Measurements from ENCODE around the gene FSIP1.

Gene FSIP1

DNA sequence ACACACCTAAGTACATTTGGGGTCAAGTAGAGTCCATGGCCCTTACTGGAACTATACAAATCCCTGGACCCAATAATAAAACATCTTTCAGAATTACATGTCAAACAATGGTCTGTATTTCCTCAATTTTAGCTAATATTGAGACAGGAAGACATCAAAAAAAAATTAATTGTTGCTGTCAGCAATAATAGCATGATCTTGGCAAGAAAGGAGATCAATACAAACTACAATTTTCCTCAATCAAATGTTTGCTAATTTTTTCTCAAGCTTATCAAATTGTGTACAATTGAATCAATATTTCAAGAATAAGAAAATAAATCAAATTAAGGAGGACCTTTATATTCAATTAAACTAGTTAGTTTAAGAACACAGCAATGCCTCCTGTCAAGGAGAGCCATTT, 62.6 kb downstream of the FSIP1 start:
- DNase-seq (ENCODE audit: low spot score), result no peak

DNA sequence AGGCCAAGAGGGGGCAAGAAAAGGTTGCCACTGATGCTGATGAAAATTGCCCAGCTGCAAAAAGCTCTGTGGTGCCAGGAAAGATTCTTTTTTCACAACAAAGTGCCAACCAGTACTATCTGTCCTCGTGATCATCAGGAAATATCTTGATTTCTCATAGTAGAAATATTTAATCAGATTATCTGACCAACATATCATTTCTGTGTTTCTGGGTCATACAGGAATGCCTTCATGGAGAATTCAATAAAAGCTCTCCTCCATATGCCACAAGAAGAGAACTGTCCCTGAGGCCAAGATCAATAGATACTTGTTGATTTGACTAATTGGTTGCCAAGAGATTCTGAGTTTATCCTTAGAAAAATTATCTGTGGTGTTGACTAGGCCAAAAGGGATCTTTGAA, 63.5 kb downstream of the FSIP1 start:
- DNase-seq (ENCODE audit: low spot score), result no peak

DNA sequence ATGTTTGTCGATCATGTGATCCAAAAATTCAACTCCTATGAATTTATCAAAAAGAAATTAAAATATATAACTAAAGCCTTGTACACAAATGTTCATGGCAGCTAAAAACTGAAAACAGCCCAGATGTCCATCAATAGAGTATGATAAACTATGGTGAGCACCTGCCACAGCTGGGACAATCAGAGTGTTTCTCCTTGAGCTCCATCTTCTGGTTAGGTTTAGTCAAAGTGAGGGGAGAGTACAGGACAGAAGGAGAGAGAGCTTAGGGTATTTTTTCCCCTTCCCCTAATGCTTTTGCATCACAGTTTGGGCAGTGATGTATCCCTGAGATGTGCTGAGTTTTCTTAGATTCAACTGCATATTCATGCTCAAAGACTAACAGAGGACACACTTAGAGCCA, 65.5 kb downstream of the FSIP1 start:
- no peak for DNase-seq (ENCODE audit: low spot score)

DNA sequence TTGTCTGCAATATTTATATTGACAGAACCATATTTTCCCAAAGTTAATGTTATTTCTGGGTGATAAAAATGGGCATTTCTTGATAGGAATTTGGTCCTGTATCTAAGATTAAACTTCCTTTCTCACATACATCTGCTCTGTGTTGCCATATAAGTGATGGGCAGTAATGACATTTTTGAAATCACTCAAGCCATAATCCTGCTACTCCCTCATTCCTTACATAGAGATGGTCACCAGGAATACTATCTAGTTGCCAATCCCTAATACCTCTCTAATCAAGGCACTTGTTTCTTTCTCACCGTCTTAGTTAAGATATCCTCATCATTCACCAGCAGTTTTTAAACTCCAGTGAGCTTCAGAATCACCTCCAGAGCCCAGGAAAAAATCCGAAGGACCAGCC, 68.4 kb downstream of the FSIP1 start:
- no peak for DNase-seq (ENCODE audit: low spot score)

DNA sequence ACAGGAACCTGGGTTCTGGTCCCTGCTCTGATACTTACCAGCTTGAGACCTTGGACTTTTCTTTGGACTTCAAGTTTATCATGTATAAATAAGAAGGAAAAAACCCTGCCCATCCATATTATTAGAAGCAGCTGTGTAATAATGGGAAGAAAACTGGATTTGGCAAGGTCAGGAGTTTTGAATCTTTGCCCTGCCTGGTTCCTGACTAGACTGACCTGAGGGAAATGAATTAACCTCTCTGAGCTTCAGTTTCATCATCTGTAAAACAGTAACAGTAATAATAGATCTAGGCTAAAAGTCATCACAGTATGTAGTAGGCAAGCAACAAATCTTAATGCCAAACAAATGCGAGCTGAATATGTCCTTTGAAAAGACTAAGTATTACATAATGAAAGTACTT, 68.8 kb downstream of the FSIP1 start:
- DNase-seq (ENCODE audit: low spot score), result no peak

DNA sequence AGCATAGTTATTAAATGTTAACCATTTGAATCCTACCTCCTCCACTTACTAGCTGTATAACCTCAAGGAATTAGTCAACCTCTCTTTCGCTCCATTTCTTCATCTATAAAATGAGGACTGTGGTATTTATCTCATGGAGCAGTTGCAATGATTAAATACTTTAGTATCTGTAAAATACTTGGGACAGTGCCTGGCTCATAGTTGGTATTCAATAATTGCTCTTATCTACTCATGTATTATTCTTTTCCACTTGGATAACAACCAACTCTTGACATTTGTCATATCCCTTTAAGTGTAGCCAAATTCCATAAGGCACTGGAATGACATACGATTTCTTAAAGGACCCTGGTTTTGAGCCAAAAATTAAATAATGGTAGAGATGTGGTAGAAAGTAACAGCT, 72.0 kb downstream of the FSIP1 start:
- no peak for DNase-seq (ENCODE audit: low spot score)

DNA sequence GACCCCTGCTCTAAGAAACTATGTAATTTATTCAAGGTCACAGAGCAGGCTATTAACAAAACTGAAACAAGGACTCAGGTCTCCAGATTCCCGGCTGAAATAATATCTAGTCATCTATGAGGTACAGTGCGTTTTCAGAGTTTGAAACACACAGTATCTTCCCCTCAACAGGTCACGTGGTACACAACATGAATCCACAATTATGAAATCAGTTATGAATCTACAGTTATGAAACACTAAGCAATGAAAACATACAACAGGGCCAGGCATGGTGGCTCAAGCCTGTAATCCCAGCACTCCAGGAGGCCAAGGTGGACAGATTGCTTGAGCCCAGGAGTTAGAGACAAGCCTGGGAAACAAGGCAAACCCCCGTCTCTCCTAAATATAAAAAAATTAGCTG, 72.7 kb downstream of the FSIP1 start:
- no peak for DNase-seq (ENCODE audit: low spot score)

DNA sequence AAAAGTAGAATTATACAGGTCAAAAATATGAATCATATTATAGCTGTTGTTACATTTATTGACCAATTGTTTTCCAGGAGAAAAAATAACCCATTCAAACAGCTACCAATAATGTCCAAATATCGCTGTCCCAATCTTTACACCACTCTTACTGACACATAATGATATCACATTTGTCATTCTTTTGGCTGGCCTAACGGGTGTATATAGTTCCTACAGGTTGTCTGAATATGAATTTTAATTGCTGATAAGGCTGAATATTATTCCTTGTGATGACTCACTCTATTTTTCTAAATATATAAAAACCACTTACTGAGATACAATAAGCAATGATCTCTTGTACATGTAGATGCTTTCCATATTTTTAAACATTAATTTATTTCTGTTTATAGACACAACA, 76.4 kb downstream of the FSIP1 start:
- no peak for DNase-seq (ENCODE audit: low spot score)

DNA sequence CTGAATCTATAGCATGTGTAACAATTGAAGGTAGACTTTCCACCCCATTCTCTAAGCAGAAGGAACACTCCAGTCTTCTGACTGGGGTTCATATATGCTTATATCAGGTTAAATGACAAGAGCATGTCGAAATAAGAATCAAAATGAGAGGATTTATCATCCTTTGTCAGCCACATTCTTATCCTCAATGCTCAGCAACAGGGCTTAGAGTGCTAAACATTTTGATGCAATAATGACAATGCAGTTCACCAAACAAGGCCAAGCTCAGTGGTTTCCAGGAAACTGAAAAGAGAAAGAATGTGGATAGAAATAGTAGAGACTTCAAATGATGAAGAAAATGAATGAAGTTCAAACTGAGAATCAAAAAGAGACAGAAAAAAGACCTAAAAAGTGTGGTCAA, 78.0 kb downstream of the FSIP1 start:
- no peak for DNase-seq (ENCODE audit: low spot score)

DNA sequence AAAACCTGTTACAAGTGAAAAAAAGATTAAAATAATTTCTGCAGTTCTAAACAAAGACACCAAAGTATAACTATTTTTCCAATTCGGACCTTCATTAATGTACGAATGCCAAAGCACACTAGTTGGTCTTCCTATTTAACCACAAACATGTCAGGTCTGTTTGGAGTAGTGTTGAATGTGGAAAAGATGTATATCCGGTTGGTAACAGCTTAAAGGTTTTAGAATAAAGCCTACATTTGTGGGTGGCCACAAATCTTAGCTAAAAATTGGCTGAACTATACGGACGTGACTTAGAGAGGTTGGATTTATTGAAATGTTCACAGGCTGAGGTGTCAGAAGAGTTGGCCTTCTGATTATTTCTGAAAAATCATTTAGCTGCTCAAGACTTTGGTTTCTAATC, 78.4 kb downstream of the FSIP1 start:
- DNase-seq (ENCODE audit: low spot score), result no peak

DNA sequence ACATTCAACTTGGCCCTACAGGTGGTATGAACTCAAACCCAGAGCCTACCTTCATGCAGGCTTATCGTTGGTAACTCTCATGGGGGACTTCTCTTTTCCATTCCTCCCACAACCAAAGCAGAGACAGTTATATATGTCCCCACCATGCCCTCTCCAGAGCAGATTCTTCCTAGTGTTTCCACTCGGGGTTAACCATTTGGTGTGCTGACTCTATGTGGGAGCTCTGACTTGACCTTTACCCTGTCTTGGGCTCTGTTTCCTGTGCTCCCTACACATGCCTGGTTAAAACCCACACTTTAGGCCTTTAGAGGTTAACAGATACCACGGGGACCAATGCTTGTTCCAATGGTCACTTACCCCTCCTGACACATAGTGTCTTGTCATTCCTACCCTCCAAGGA, 80.7 kb downstream of the FSIP1 start:
- DNase-seq (ENCODE audit: low spot score), result no peak

DNA sequence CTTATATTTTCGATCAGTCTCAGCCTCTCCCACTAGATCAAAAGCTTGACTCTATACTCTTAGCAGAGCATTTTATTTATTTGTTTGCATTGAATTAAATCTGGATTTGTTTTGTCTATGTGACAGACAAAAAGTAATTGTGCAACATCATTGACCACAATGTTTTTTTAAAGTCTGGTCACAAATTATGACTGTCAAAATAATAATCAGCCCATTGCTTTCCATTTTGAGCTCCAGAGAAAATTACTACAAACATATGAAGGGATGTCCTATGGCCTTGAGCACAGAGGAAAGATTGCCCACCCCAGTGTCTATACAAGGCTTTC, 82.3 kb downstream of the FSIP1 start:
- DNase-seq (ENCODE audit: low spot score), result no peak

DNA sequence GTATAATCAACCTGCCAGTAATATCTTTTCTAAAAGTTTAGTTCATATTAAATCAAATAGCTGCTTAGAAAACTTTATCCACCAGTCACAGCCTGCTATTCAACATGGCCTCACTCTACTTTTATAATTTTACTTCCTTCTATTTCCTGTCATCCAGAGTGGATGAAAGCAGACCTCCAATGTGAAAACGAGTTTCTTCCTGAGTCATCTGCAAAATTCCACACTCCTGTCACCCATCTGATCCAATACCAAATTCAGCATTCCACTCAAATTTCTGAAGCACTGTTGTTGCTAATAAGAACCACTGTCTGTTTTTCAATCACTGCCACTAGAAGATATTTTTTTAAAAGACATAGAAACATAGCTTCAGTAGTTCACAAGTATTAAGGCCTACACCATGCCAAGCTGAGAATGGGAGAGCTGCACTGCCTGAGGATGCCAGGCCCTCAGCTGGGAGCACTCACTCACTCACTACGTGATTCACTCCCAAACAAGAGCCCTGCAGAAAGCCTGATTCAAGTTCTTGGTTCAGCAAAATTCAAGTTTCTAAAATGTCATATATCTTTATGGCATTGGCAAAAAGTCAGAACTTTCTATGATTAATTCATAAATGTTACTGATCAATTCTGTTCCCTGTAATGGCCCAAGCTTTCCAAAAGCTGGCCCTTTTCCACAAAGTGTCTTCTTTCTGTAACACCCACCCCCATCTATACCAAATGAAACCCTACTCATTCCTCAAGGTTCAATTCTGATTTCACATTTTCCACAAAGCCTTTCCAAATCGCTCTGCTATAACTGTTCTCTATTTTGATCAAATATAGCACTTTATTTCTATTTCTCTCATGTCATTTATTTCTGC, 82.9 kb downstream of the FSIP1 start:
- no peak for DNase-seq (ENCODE audit: low spot score)

DNA sequence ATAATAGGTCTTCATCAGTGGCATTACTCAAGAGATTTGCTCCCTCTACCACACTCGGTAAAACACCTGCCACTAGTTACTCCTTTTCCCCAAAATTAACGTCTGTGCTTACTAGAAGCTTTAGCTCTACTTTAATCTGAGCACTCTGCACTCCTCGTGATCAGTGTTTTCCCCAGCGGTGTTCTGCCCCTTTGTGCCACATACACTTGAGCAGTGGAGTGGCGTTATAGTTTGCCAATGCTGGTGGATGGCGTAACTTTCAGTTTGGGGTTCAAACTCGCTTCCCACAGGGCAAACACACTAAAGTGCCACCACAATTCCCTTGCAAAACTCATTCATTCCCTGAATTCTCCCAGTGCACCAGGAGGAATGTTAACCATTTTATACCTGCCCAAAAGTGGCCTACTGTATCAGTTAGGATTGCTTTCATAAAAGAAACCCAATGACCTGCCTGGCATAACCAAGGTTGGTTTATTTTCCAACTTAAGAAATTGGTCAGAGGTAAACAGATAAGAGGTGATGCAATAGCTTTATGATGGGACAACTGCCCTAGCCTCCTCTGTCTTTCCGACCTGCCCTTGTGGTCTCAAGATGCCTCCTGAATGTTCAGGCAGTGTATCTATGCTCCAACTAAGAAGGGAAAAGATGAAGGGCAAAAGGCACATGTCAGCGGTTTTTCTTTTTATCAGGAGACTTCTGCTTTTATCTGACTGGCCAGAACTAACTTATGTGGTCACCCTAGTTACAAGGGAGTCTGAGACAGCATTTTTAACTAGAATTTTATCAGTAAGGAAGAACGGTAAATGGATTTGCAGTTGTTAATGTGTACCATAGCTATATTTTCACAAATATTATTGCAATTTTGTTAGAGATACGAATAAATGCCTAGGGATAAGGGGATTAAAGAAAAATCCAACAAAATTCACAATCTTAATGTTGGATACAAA, 83.9 kb downstream of the FSIP1 start:
- DNase-seq (ENCODE audit: low spot score), result no peak

DNA sequence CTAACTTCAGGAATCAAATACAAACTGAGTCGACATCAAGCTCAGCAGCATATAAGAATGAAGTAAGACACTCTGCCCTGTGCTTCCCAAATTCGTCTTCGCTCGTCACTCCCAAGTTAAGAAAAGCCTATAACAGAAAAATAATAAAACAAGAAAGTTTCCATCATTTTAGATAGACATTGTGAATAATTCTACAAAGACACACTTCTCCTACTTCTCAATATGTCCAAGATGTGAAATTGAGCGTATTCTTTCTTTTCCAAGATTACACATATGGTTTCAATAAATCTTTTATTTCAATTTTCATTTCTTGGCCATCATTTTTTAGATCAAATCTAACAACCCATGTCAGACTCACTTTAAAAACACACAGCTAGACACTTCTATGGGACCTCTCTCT, 85.1 kb downstream of the FSIP1 start:
- no peak for DNase-seq (ENCODE audit: low spot score)

DNA sequence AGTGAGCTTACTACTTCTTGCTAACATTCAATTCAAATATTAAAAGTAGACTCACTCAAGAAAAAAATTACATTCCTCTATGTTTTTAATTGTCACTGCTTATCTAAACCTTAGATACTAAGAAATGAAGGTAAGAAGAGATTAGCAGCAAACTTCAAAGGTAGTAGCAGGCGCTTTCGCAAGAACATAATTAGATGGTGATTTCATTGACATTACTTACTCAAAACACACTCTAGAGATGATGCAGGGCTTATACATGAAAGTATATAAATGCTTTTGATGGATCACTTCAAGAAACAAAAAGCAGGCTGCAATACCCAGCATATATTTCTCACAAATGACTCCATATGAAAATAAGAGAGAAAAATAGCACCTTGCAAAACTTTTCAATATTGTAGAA, 86.8 kb downstream of the FSIP1 start:
- DNase-seq (ENCODE audit: low spot score), result no peak

DNA sequence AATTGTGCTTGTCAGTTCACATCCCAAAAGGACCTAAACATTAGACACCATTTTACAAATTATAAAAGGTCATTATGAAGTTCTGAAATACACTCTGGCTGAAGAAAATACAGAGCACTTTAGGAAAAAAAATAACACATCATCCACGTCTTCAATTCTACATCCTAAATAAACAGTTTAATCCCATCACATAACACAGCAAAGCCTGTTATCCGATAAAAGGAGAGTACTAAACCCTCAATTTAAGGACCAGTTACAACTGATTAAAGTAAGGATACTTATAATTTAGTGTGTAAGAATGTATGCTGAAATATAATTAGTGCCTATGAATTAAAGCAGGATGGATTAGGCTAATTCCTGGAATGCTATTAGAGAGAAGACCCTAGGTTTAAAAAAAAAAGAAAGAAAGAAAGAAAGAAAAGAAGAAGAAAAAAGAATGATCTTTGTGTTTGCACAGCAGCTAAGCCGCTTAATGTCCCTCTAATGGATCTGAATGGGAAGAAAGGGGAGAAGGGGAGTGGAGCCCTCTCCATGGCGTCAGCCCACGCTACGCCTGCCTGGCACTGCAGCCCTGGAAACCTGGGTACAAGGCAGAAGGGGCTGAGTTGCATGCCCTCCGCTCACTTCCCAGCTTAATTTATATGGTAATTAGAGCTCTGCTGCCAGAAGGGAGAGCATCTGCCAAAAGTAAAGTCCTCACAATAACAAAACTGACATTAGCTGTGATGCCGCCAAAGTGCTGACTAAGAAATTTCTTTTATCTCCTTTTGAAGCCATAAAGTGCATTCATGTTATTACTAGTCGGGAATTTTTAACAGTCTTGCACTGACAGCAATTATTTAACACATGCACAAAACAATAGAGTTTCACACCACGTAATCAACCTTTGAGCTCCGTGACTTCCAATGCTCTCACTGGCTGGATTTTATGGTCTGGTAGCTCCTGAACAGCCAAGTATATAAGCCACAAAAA, 90.0 kb downstream of the FSIP1 start:
- DNase-seq (ENCODE audit: low spot score), result no peak

DNA sequence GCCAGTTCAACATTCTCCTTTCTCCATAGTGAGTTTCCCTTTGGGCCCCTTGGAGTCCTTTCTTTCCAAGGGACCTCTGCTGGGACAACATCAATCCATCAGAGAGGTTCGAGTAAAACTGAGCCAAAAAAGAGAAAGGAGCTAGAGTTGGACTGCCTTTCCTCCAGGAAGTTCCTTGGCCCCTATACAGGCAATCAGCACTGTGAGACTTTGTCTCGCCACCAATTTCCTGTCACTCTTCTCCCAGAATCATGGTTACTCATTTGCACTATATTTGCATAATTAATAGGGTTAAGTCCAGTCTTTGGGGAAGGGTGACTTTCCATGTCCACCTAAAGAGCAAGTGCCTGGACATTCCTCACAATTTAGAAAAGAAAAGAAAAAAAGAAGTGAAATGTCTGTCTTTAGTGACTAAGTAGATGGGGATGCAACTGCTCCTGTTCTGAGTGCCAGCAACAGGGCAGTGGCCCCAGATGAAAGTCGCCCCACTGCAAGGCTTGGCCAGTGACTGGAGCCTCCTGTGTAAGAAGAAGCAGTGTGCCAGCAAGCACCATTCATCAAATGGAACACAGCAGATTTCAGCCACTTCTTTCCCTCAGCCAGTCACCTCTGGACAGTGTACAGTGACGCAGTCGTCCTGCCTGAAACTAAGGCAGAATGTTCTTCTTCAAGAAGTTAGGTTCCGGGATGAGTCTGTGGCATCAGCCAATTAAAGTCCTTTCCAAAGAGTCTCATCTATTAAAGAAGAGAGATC, 91.6 kb downstream of the FSIP1 start:
- DNase-seq (ENCODE audit: low spot score), result no peak

DNA sequence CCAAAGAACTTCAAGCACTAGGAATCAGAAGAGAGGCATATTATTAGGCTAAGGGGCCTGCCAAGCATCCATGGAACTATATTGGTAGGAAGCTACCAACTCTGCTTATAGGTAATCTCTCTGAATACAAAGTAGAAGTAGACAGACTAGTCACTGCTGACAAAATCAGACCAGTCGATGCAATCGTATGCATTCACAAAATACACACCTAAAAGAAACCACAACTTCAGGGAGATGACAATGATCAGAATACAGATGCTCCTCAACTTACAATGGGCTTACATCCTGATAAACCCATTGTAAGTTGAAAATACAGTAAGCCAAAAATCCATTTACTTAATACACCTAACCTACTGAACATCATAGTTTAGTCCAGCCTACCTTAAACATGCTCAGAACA, 94.7 kb downstream of the FSIP1 start:
- no peak for DNase-seq (ENCODE audit: low spot score)

DNA sequence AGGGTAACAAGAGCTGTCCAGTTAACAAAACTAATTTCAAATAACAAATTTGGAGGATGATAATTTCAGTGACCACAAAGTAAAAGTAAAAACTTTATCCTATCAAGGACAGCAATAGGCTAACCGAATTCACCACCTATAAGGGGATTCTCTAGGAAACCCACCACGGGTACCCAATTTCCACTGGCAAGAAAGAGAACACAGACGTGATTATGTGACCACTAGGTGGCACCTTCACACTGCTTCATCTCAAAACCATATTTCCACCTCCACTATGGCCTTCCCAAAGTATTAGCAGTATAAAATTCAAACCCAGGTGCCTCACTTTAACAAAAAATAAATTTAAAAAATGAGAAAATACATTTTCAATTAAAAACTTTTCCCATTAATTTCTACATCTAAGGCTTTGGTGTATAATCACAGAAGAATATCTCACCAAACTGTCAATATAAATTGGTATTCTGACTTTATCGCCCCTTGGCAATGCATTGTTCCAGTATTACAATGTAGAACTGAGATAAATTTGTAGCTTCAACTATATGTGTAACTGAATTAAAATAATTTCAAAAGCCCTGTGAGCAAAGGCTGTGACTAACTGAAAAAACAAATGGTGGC, 96.5 kb downstream of the FSIP1 start:
- DNase-seq (ENCODE audit: low spot score), result peak; percentile 52

DNA sequence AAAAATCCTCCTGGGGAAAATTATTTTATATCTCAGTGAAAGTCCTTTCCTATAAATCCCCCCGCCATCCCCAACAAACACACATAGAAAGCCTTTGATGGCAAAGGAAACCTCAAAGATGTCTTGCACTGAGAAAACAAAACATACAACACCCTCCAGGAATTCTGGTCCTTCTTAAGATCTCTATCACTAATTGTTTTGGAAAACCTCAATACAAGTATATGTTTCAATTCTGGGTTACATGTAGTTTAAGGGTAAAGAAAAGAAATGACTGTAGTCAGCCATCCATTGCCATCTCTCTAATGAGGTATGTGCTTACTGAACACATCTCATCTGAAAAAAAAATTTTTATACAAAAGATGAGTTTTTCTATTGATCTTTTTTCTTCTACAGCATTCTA, 97.3 kb downstream of the FSIP1 start:
- no peak for DNase-seq (ENCODE audit: low spot score)

Measured in CD4-positive, alpha-beta T cell treated with Interleukin-2 at 100 ng/mL for 4 hours (primary cell).